GM21515 (cell line): ENCODE results near the gene INPP5J.

Source experiments
- ATAC-seq: cut with Tn5 transposase; IDR thresholded peaks from one replicate; pipeline ENCODE4 v1.9.1; 2021; ENCODE audit not compliant: unreplicated experiment

INPP5J gene

GRCh38 chr22:31124811-31125465, 2.2 kb downstream of the INPP5J start:
- ATAC-seq, result no peak

- no peak for ATAC-seq
These were observed 2.9 kb downstream of the INPP5J start for GRCh38 chr22:31125521-31126117.

- no peak for ATAC-seq
These were observed 3.5 kb downstream of the INPP5J start for GRCh38 chr22:31126128-31126868.

- no peak for ATAC-seq
These were observed 4.1 kb downstream of the INPP5J start for GRCh38 chr22:31126869-31127175.

- ATAC-seq, result no peak
These were observed 4.5 kb downstream of the INPP5J start for GRCh38 chr22:31127181-31127772.

GRCh38 chr22:31128156-31128555, 5.4 kb downstream of the INPP5J start:
- ATAC-seq, result no peak

- ATAC-seq, result no peak
These were observed 8.1 kb downstream of the INPP5J start for GRCh38 chr22:31130873-31131272.

- no peak for ATAC-seq
These were observed 11.1 kb downstream of the INPP5J start for GRCh38 chr22:31133911-31134310.

GRCh38 chr22:31134688-31135087, 11.9 kb downstream of the INPP5J start:
- ATAC-seq, result no peak

GRCh38 chr22:31135706-31136105, 12.9 kb downstream of the INPP5J start:
- no peak for ATAC-seq

- ATAC-seq, result no peak
These were observed 13.4 kb downstream of the INPP5J start for GRCh38 chr22:31136155-31136554.

- no peak for ATAC-seq
These were observed 13.9 kb downstream of the INPP5J start for GRCh38 chr22:31136711-31137110.

- no peak for ATAC-seq
These were observed 15.0 kb downstream of the INPP5J start for GRCh38 chr22:31137721-31138120.

- no peak for ATAC-seq
These were observed 15.4 kb downstream of the INPP5J start for GRCh38 chr22:31138126-31138525.

- ATAC-seq, result no peak
These were observed 16.3 kb downstream of the INPP5J start for GRCh38 chr22:31139066-31139465.

GRCh38 chr22:31139866-31140716, 17.3 kb downstream of the INPP5J start, which contains the start of gene PLA2G3:
Gene PLA2G3, minus strand, starts transcription at chr22:31140508. Its CDS starts 154 bp downstream, at chr22:31140354.
- ATAC-seq, result no peak

- no peak for ATAC-seq
These were observed 18.0 kb downstream of the INPP5J start for GRCh38 chr22:31140746-31141145.

- ATAC-seq, result no peak
These were observed 18.8 kb downstream of the INPP5J start for GRCh38 chr22:31141551-31141950.

GRCh38 chr22:31142285-31142684, 19.5 kb downstream of the INPP5J start:
- no peak for ATAC-seq

GRCh38 chr22:31143038-31143437, 20.3 kb downstream of the INPP5J start:
- no peak for ATAC-seq

- ATAC-seq, result no peak
These were observed 20.8 kb downstream of the INPP5J start for GRCh38 chr22:31143537-31143936.
